Tibial artery (tissue), 4 donors: ENCODE results near the gene ORMDL2.
"Not testable (repeated sequence)": the region's sequence is repeated elsewhere in the genome, so short reads cannot be mapped to it uniquely, and the experiment has no call there.

Experiments used
- DNase-seq, 2 donors: peaks; one replicate each; pipeline ENCODE4 v3.0.0-alpha.2; 2019
- H3K27ac ChIP-seq, 2 donors: fragments of 200-600 bp; sonication (generic) in 1 of 2; 1 replicate in 1 of 2; 2 replicates in 1 of 2; pipeline ENCODE4 v1.5.1; 2018 to 2019; ENCODE audit warnings: mild to moderate bottlenecking in 1 of 2
- H3K27me3 ChIP-seq, 2 donors: fragments of 200-600 bp; sonication (generic) in 1 of 2; one replicate each; pipeline versions ENCODE4 v1.5.1 to v1.6.0; 2016 to 2019
- H3K36me3 ChIP-seq, 3 donors: fragments of 200-600 bp; sonication (generic) in 2 of 3; one replicate each; pipeline ENCODE4 v1.5.1; 2016 to 2019; ENCODE audit warnings: mild to moderate bottlenecking in 2 of 3
- H3K4me1 ChIP-seq, 4 donors: fragments of 200-600 bp; sonication (generic) in 2 of 4; 1 replicate in 3 of 4; 2 replicates in 1 of 4; pipeline ENCODE4 v1.5.1; 2016 to 2019
- H3K4me3 ChIP-seq, 2 donors: fragments of 200-600 bp; sonication (generic) in 1 of 2; 1 replicate in 1 of 2; 2 replicates in 1 of 2; pipeline ENCODE4 v1.5.1; 2018 to 2019; ENCODE audit warnings: mild to moderate bottlenecking in 2 of 2
- H3K9me3 ChIP-seq, 3 donors: fragments of 200-600 bp; sonication (generic) in 1 of 3; one replicate each; pipeline ENCODE4 v1.5.1; 2016 to 2019
- CTCF ChIP-seq, 2 experiments: fragments of 200-600 bp in 1 of 2; fragments of 450-650 bp in 1 of 2; IDR thresholded peaks; one replicate each; pipeline ENCODE4 v1.5.1; 2017 to 2019; ENCODE audit warnings: antibody characterized with exemption in 2 of 2, mild to moderate bottlenecking in 1 of 2, moderate library complexity in 1 of 2
- intact Hi-C: fragments of 100-400 bp; cut with DNase I; formaldehyde crosslinking; loops from one replicate; pipeline ENCODE4 v1.15.0; 2023; ENCODE audit warnings: low total_unique reads

The ORMDL2 gene

GRCh38 chr12:55865327-55865726 is 47.5 kb downstream of the ORMDL2 start:
- DNase-seq, result no peak
- Histone ChIP-seq H3K9me3 (peaks cover 0 to 15% (median 3%) of the 10 kb centered on the region in 3 donors), H3K27ac (no peak overlapping the region), H3K36me3 (peaks cover 0 to 4% (median 0%) of the 10 kb centered on the region in 3 donors), H3K27me3 (no peaks in the 10 kb centered on the region), H3K4me3 (no peak overlapping the region), H3K4me1 (no peaks in the 10 kb centered on the region)
- TF ChIP-seq CTCF (IDR thresholded peaks at IDR 0.05), result no peak
- intact Hi-C loops, result no loop called here

GRCh38 chr12:55866454-55867004 is 48.7 kb downstream of the ORMDL2 start:
- DNase-seq, result not testable (repeated sequence)

More at GRCh38 chr12:55866454-55867004, 48.7 kb downstream of the ORMDL2 start:
- H3K27me3 ChIP-seq, H3K27ac ChIP-seq, H3K36me3 ChIP-seq, intact Hi-C loops, H3K4me3 ChIP-seq, H3K4me1 ChIP-seq: not testable (repeated sequence)
- H3K9me3 ChIP-seq, result peaks cover 0 to 15% (median 3%) of the 10 kb centered on the region in 3 donors
